Thyroid gland (tissue), 4 donors: ENCODE data around the gene TCAP.

Experiments used
- CTCF ChIP-seq, 6 experiments: fragments of 200-600 bp in 3 of 6; fragments of 450-650 bp in 3 of 6; sonication (generic) in 3 of 6; IDR thresholded peaks; one replicate each; pipeline ENCODE4 v1.5.1; 2016 to 2019; ENCODE audit warnings: antibody characterized with exemption in 6 of 6, mild to moderate bottlenecking in 2 of 6, inconsistent platforms in 1 of 6, moderate library complexity in 1 of 6
- POLR2A ChIP-seq, 2 donors: fragments of 450-650 bp; IDR thresholded peaks; one replicate each; pipeline ENCODE4 v1.6.1; 2017; ENCODE audit warnings: antibody characterized with exemption in 2 of 2, mild to moderate bottlenecking in 2 of 2, moderate library complexity in 1 of 2

GRCh38 chr17:39617100-39617445 lies 48.1 kb upstream of the TCAP start:
- no peak for TF ChIP-seq CTCF (IDR thresholded peaks at IDR 0.05)
- TF ChIP-seq POLR2A (IDR thresholded peaks at IDR 0.05) = no peak
